OCI-LY1 (cell line): ENCODE data around the gene NTNG1.

Experiments used
- H2AFZ ChIP-seq: fragments of 200-600 bp; sonication (generic), shearing (Covaris generic); 2 replicates; pipeline ENCODE4 v1.6.0; 2014; ENCODE audit warnings: antibody characterized with exemption, mild to moderate bottlenecking, low read length
- H3F3A ChIP-seq: fragments of 200-600 bp; sonication (generic), shearing (Covaris generic); 2 replicates; pipeline ENCODE4 v1.6.0; 2014; ENCODE audit warnings: mild to moderate bottlenecking, antibody characterized with exemption, low read length, moderate library complexity; ENCODE audit not compliant: insufficient read depth
- H3K27ac ChIP-seq: fragments of 200-600 bp; sonication (generic); 2 replicates; pipeline ENCODE4 v1.5.1; 2014; ENCODE audit warnings: low read length, mixed run types, mild to moderate bottlenecking, low read depth; ENCODE audit not compliant: poor library complexity, severe bottlenecking
- H3K27me3 ChIP-seq: fragments of 200-600 bp; sonication (generic); 2 replicates; pipeline ENCODE4 v1.6.0; 2014; ENCODE audit warnings: antibody characterized with exemption, mild to moderate bottlenecking, low read length, moderate library complexity; ENCODE audit not compliant: insufficient read depth
- H3K36me3 ChIP-seq: fragments of 200-600 bp; sonication (generic); 2 replicates; pipeline ENCODE4 v1.6.1; 2014; ENCODE audit warnings: mild to moderate bottlenecking, antibody characterized with exemption, low read length, moderate library complexity, mixed read lengths; ENCODE audit not compliant: insufficient read depth
- H3K4me1 ChIP-seq: fragments of 200-600 bp; sonication (generic); 2 replicates; pipeline ENCODE4 v1.5.1; 2014; ENCODE audit warnings: mild to moderate bottlenecking, low read length, moderate library complexity; ENCODE audit not compliant: insufficient read depth, severe bottlenecking
- H3K4me2 ChIP-seq: fragments of 200-600 bp; sonication (generic), shearing (Covaris generic); 2 replicates; pipeline ENCODE4 v1.6.1; 2014; ENCODE audit warnings: low read length
- H3K4me3 ChIP-seq: fragments of 200-600 bp; sonication (generic); 2 replicates; pipeline ENCODE4 v1.5.1; 2014; ENCODE audit warnings: low read length, low read depth, mild to moderate bottlenecking, mixed read lengths; ENCODE audit not compliant: poor library complexity, severe bottlenecking
- H3K79me2 ChIP-seq: fragments of 200-600 bp; shearing (Covaris generic); 2 replicates; pipeline ENCODE4 v1.6.1; 2016; ENCODE audit warnings: mixed run types, low read length, mixed read lengths; ENCODE audit not compliant: insufficient read depth
- H3K9ac ChIP-seq: fragments of 200-600 bp; sonication (generic), shearing (Covaris generic); 2 replicates; pipeline ENCODE4 v1.6.1; 2014; ENCODE audit warnings: mild to moderate bottlenecking, low read length, mixed read lengths
- H3K9me2 ChIP-seq: fragments of 200-600 bp; sonication (generic), shearing (Covaris generic); 2 replicates; pipeline ENCODE4 v1.6.1; 2014; ENCODE audit warnings: low read depth, mild to moderate bottlenecking, low read length, mixed read lengths
- H3K9me3 ChIP-seq: fragments of 200-600 bp; shearing (Covaris generic); 2 replicates; pipeline ENCODE4 v1.6.1; 2014; ENCODE audit warnings: low read length, mixed read lengths
- H4K20me1 ChIP-seq: fragments of 200-600 bp; sonication (generic), shearing (Covaris generic); 2 replicates; pipeline ENCODE4 v1.6.0; 2016; ENCODE audit warnings: mild to moderate bottlenecking, low read length; ENCODE audit not compliant: insufficient read depth
- CTCF ChIP-seq: fragments of 200-600 bp; sonication (generic), shearing (Covaris generic); IDR thresholded peaks from 2 replicates; pipeline ENCODE4 v1.5.1; 2017; ENCODE audit warnings: mild to moderate bottlenecking, antibody characterized with exemption, low read length, moderate library complexity, mixed read lengths
- EZH2 ChIP-seq: fragments of 200-600 bp; sonication (generic), shearing (Covaris generic); IDR thresholded peaks from 2 replicates; pipeline ENCODE4 v1.8.0; 2017; ENCODE audit warnings: borderline replicate concordance, mixed run types, mild to moderate bottlenecking, antibody characterized with exemption, low read length, moderate library complexity, mixed read lengths

The NTNG1 gene

GRCh38 chr1:107439567-107439966 lies 298.7 kb downstream of the NTNG1 start:
- Histone ChIP-seq H4K20me1 (no peaks in the 10 kb centered on the region), H3K4me1 (no peaks in the 10 kb centered on the region), H3F3A (no peaks in the 10 kb centered on the region), H3K9me3 (no peaks in the 10 kb centered on the region), H3K4me2 (no peak overlapping the region), H3K4me3 (no peak overlapping the region), H3K27ac (no peak overlapping the region), H3K79me2 (no peaks in the 10 kb centered on the region), H2AFZ (no peak overlapping the region), H3K9ac (no peak overlapping the region), H3K9me2 (no peaks in the 10 kb centered on the region), H3K27me3 (no peaks in the 10 kb centered on the region; the same call in 1 of the 2 replicates), H3K36me3 (no peaks in the 10 kb centered on the region)
- TF ChIP-seq CTCF (no peak), EZH2 (no peak)

DNA sequence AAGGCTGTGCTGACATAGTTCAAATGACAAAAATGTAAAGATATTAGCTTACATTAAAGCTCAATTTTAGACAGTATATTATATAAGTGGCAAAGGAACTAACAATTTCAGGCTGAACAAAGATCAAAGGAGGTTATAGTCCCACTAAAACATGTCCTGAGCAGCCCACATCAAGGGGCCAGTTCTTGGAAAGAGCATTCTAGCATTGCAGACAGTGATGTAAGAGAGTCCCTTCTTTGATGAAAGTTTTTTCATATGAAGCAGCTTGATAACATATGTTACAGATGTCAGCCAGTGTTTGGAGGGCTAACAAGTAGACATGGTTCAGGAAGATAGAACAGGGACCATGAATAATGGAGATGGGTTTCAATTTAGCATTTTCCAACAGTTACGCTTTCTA lies 301.7 kb downstream of the NTNG1 start:
- no peaks in the 10 kb centered on the region for H3K27me3 ChIP-seq
- H3K9me3 ChIP-seq: no peaks in the 10 kb centered on the region
- H3K27ac ChIP-seq: no peak overlapping the region
- H3K9ac ChIP-seq: no peak overlapping the region
- H3K79me2 ChIP-seq: no peaks in the 10 kb centered on the region
- no peaks in the 10 kb centered on the region for H3K4me1 ChIP-seq
- no peaks in the 10 kb centered on the region for H3F3A ChIP-seq
- H2AFZ ChIP-seq: no peak overlapping the region
- no peaks in the 10 kb centered on the region for H3K9me2 ChIP-seq
- no peak overlapping the region for H3K4me2 ChIP-seq
- no peak overlapping the region for H3K4me3 ChIP-seq
- no peaks in the 10 kb centered on the region for H3K36me3 ChIP-seq
- no peaks in the 10 kb centered on the region for H4K20me1 ChIP-seq
- no peak for TF ChIP-seq CTCF
- TF ChIP-seq EZH2: no peak

DNA sequence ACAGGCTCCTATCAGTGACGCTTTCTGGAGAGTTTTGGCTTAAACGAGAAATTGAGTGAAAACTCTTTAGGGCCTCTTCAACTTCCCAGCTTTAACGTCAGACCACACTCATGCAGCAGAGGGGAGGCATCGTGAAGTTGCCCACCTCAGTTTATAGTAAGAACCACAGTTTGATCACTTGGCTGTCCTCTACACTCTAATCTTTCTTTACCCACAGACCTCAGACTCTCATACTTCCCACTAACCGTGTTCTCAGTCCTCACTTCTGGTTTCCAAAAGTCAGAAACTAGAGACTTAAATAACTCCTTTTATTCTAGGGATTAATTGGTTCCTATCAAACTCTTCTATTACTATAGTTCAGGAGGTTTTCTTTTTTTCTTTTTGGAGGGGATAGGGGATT lies 302.2 kb downstream of the NTNG1 start:
- no peak overlapping the region for H3K4me2 ChIP-seq

More for the DNA sequence above, 302.2 kb downstream of the NTNG1 start:
- H3F3A ChIP-seq: no peaks in the 10 kb centered on the region
- H3K9me3 ChIP-seq: no peaks in the 10 kb centered on the region
- no peaks in the 10 kb centered on the region for H3K79me2 ChIP-seq
- H3K27ac ChIP-seq: no peak overlapping the region
- H3K9ac ChIP-seq: no peak overlapping the region
- H4K20me1 ChIP-seq: no peaks in the 10 kb centered on the region
- H3K4me1 ChIP-seq: no peaks in the 10 kb centered on the region
- TF ChIP-seq EZH2 (no peak), CTCF (no peak)
- H2AFZ ChIP-seq: no peak overlapping the region
- no peaks in the 10 kb centered on the region for H3K36me3 ChIP-seq
- H3K27me3 ChIP-seq: no peaks in the 10 kb centered on the region
- H3K9me2 ChIP-seq: no peaks in the 10 kb centered on the region
- no peak overlapping the region for H3K4me3 ChIP-seq
